GM21723 (cell line): ENCODE measurements around the gene FZD4.
"Not testable (repeated sequence)": the region's sequence is repeated elsewhere in the genome, so short reads cannot be mapped to it uniquely, and the experiment has no call there.

Source experiments
- ATAC-seq: cut with Tn5 transposase; IDR thresholded peaks from one replicate; pipeline ENCODE4 v1.9.1; 2021; ENCODE audit warnings: mild to moderate bottlenecking, moderate library complexity; ENCODE audit not compliant: unreplicated experiment

Gene FZD4

DNA sequence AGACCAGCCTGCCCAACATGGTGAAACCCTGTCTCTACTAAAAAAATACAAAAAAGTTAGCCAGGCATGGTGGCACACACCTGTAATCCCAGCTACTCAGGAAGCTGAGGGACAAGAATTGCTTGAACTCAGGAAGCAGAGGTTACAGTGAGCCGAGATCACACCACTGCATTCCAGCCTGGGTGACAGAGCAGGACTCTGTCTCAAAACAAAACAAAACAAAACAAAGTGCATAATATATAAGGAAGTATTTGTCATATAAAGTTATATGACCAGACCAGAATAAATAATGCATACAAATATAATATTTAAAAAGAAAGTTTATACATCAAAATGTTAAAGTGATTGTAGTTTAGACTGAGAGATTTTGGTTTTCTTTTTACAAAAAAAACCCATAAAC lies 39.3 kb downstream of the FZD4 start:
- ATAC-seq = not testable (repeated sequence)

DNA sequence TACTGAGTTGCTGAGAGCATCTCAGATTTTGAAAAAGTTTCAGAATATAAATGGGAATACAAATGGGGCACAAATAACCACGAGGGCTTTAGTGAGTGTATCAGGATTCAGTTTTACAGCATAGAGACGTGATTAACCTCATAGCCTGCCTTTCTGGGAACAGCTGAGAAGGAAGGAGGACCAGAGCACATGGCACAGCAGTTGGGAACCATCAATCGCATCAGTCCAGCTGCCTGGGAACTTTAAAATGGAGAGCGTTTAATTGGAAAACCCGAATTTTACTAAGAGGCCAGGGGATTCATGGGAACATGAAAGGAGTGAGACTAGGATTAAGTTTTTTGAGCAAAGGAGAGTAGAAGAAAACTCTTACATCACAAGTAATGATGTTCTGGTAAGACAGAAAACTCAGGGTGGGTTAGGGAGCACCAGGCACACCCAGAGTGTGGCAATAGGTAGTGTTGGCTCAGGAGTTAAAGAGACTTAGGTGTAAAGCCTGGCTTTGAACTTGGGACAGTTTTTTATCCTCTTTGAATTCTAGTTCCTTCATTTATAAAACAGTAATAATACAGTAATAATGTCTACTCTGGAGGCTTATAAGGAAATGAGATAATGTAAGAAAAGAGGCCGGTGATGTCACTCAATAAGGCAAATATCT lies 40.2 kb downstream of the FZD4 start:
- no peak for ATAC-seq

DNA sequence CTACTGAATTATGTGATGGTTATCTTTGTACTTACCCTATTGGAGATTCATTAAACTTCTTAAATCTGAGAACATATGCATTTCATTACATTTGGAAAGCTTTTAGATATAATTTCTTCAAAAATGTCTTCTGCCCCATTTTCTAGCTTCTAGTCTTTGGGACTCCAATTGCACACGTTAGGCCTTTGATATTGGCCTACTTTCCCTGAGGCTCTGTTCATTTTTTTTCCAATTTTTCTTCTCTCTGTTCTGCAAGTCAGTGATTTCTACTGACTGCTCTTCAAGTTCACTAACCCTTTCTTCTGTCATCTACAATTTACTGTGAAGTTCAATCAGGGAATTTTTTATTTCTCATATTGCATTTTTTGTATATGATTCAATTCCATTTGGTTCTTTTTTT lies 43.0 kb downstream of the FZD4 start:
- ATAC-seq = no peak

DNA sequence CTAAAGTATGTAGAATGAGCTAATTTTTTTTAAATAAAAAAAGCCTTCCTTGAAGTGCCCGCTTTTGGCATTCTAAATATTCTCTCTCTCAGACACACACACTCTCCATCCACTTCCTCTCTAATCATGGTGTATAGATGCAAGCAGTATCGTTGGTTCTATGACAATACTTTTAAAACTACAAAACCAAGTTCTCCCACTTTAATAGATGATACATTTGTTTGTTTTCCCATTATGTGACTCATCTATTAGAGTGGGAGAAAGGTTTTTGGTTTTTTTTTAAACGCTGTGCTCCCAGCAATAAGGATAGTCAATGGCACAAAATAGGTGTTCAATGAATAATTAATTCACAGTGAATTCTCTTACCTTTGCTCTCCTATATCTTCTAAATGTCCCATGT lies 44.6 kb downstream of the FZD4 start:
- ATAC-seq = no peak

DNA sequence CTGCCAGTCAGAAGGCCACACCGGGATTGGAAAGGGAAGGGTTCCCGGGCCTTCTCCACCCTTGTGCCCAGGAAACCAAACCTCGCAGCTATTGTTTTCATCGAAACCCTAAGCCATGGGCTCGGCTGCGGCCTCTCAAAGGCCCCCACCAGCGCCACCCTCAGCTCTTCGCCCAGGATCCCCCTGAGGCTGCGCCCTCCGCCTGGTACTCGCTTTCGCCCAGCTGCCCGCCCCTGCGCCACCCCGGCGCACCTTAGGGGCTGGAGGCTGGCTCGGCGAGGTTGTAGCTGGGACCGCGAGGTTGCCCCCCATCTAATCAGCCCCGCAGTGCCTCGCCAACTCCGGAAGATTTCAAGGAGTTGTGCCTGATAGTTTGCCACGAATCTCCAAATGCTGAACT lies 49.0 kb downstream of the FZD4 start:
- ATAC-seq = no peak

DNA sequence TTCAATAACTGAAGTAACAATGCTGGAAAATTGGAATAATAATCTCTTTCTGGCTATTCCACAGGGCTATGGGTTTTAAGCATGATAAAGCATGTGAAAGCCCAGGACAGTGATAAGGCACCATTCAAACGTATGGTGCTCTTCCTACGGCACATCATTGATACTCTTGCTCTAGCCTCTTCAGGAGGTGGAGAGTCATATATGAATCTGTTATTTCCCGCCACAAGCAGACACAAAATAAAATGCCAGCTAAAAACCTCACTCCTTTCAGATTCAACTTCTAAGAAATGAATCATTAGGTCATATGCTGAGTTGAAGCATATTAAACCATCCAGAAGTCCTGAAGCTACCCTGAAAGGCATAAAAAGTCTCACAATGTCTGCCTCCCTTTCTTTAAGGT lies 49.9 kb downstream of the FZD4 start:
- no peak for ATAC-seq

DNA sequence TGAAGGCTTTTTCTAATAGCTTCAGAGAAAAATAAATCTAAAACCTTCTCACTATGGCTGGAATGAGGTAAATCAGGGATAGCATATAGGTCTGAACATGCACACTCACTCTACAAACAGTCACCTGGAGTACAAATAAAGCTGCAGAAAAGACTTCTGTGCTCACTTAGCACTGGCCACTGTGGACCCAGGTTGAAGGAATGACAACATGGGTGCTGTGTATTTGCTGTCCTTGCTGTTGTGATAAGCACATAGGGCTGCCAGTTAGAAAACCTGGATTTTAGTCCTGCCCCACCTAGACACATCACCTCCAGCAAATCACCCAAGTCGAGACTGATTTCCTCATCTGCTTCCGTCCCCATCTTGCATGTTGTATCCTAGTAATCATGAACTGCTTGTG lies 51.2 kb downstream of the FZD4 start:
- ATAC-seq = no peak

DNA sequence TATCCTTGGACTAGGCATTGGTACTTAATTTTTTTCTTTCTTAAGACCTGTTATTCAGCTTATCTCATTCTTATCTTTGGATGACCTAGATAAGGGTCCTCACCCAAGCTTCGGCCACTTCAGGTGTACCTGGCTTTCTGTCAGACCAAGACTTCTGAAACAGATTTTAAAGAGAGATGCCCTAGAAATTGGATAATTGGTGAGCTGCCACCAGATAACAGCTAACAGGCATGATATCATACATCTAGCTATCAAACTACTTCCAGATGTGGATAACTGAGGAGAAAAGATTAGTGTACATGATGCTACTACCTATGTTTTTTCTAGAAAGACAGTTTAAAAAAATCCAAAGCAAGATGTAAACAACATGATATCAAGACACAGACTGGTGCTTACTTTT lies 52.9 kb downstream of the FZD4 start:
- no peak for ATAC-seq

DNA sequence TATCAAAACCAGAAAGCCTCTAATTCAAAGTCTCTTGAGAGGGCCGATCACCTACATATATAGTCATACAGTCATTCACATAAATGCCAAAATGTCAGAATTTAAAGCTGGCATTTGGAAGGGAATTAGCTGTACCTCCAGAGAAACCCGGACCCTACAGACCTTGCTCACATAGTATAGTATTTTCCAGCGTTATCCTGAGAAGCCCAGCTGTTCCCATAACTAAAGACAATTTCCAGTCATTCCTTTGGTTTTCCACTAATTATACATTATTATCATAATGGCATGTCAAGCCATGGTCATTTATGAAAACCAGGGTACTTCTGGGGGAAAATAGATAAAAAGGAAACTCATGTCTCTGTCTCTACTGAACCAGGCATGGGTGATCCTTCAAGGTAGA lies 53.6 kb downstream of the FZD4 start:
- no peak for ATAC-seq

DNA sequence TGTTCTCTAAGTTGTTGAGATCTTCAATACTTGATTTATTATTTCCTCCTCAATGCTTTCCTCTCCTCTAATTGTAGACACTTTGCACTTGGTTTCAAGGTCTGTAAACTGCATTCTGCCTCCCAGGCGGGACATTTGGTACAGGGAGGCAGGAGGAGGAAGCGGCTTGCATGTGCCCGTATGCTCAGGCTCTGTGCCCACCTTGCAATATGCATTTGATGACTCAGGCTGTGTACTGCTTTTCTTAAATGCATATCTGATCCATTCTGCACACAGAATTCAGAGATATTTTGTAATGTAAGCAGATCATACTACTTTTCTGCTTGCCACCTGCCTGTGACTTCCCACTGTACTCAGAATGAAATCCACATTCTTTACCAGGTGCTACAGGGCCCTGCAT lies 55.0 kb downstream of the FZD4 start:
- ATAC-seq = no peak

DNA sequence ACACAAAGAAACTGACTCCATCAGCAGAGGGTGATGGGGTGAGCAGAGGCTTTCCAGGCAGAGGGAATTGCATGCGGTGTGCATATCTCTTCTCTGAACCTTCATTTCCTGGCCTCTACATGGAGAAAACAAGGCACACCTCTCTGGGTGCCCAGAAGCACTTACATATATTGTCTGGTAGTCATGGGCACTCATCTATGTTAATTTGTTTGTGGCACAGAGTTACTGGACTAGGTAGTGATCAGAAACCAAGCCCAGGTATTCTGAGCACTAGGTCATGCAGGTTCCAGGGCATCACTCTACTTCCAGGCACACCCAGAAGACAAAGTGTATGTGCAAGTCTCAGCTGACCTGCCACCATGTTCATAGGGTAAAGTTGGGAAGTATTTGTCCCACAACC lies 56.5 kb downstream of the FZD4 start:
- no peak for ATAC-seq

DNA sequence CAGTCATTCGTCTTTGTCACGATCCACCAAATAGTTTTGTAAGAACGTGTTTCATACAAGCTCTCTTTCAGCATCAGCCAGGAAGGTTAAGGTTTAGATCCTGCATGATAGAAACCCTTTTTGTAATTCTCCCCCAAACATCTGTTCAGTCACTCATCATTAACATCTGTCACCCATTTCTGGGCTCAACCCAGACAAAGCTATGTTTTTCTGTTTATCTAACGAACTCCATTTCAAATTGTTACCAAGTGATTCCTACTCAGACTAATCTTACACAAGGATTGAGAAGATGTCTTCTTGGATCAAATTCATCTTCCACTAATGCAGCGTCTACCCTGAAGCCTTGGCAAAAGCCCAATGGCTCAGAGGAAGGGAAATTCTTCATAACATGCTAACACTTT lies 58.8 kb downstream of the FZD4 start:
- no peak for ATAC-seq
